GM23248 (cell line): ENCODE measurements around the gene CAMTA1. TPM values are rescaled to one million over a fixed set of nuclear protein-coding genes. Genes with fewer than 3 reads are reported as not detected.

Experiments
- DNase-seq: peaks from one replicate; pipeline ENCODE4 v3.0.0-alpha.2; 2015
- H2AFZ ChIP-seq: fragments of 200-600 bp; sonication (generic); 2 replicates; pipeline ENCODE4 v1.6.1; 2016; ENCODE audit warnings: antibody characterized with exemption
- H3F3A ChIP-seq: fragments of 200-600 bp; sonication (generic); 2 replicates; pipeline ENCODE4 v1.6.1; 2016; ENCODE audit warnings: mild to moderate bottlenecking, antibody characterized with exemption, mixed run types; ENCODE audit not compliant: insufficient read depth
- H3K27ac ChIP-seq: fragments of 200-600 bp; sonication (generic); 2 replicates; pipeline ENCODE4 v1.5.1; 2016; ENCODE audit warnings: mild to moderate bottlenecking
- H3K27me3 ChIP-seq: fragments of 200-600 bp; sonication (generic); replicated peaks from 2 replicates; pipeline ENCODE4 v1.6.1; 2016; ENCODE audit warnings: mild to moderate bottlenecking; ENCODE audit not compliant: insufficient read depth
- H3K36me3 ChIP-seq: fragments of 200-600 bp; sonication (generic); 2 replicates; pipeline ENCODE4 v1.6.1; 2016; ENCODE audit warnings: low read depth, mild to moderate bottlenecking
- H3K4me1 ChIP-seq: fragments of 200-600 bp; sonication (generic); 2 replicates; pipeline ENCODE4 v1.6.1; 2016; ENCODE audit warnings: mild to moderate bottlenecking; ENCODE audit not compliant: insufficient read depth
- H3K4me2 ChIP-seq: fragments of 200-600 bp; sonication (generic); one replicate; pipeline ENCODE4 v1.6.1; 2016; ENCODE audit warnings: mild to moderate bottlenecking; ENCODE audit not compliant: unreplicated experiment
- H3K4me3 ChIP-seq: fragments of 200-600 bp; sonication (generic); 2 replicates; pipeline ENCODE4 v1.5.1; 2016; ENCODE audit warnings: mild to moderate bottlenecking
- H3K79me2 ChIP-seq: fragments of 200-600 bp; sonication (generic); 2 replicates; pipeline ENCODE4 v1.6.1; 2016; ENCODE audit warnings: mild to moderate bottlenecking; ENCODE audit not compliant: insufficient read depth
- H3K9ac ChIP-seq: fragments of 200-600 bp; sonication (generic); 2 replicates; pipeline ENCODE4 v1.6.1; 2016; ENCODE audit warnings: mild to moderate bottlenecking
- H3K9me2 ChIP-seq: fragments of 200-600 bp; sonication (generic); 2 replicates; pipeline ENCODE4 v1.6.1; 2016; ENCODE audit warnings: mixed run types, mild to moderate bottlenecking, moderate library complexity; ENCODE audit not compliant: insufficient read depth
- H3K9me3 ChIP-seq: fragments of 200-600 bp; sonication (generic); one replicate; pipeline ENCODE4 v1.6.1; 2017; ENCODE audit warnings: low read depth
- H4K20me1 ChIP-seq: fragments of 200-600 bp; sonication (generic); 2 replicates; pipeline ENCODE4 v1.6.0; 2016; ENCODE audit not compliant: insufficient read depth
- EZH2 ChIP-seq: fragments of 200-600 bp; sonication (generic); IDR thresholded peaks from 2 replicates; pipeline ENCODE4 v1.6.1; 2018; ENCODE audit warnings: antibody characterized with exemption, mild to moderate bottlenecking; ENCODE audit not compliant: insufficient read depth, poor library complexity, severe bottlenecking
- EZH2phosphoT487 ChIP-seq: fragments of 200-600 bp; sonication (generic); IDR thresholded peaks from 2 replicates; pipeline ENCODE4 v1.6.1; 2018; ENCODE audit warnings: antibody characterized with exemption, moderate library complexity, mild to moderate bottlenecking, low read depth; ENCODE audit not compliant: insufficient read depth
- WGBS, 2 experiments: methylation state at CpG; one replicate each; pipeline ENCODE4 v1.1.6; 2015 to 2017; ENCODE audit warnings: low lambda C conversion rate in 2 of 2, low coverage in 1 of 2; ENCODE audit errors: missing lambda C conversion rate in 2 of 2; 5-methylcytosine and 5-hydroxymethylcytosine counted together
- in situ Hi-C: fragments of 300-500 bp; cut with MboI; formaldehyde crosslinking; loops from 2 replicates; pipeline ENCODE4 v1.15.0; 2020
- polyA plus RNA-seq: library from polyadenylated mRNA; unstranded; fragments of >200 nt; fragmentation: Nextera tagmentation; extraction: Ambion mirVana; gene quantifications from 2 replicates; pipeline ENCODE4 v1.2.1, GENCODE V29; 2016
- total RNA-seq: library from RNA; depleted of rRNA; stranded (reverse); fragments of >200 nt; shearing (Covaris generic); gene quantifications from 2 replicates; pipeline ENCODE4 v1.2.3, GENCODE V29; 2014

The CAMTA1 gene
- total and polyA plus RNA-seq, 2 experiments from 2014 or later: 50.1 to 165 TPM

- Histone ChIP-seq H3K4me3 (no peak overlapping the region), H3K9me2 (no peaks in the 10 kb centered on the region), H3K4me2 (no peak overlapping the region), H3K9ac (no peak overlapping the region), H2AFZ (no peak overlapping the region), H4K20me1 (no peaks in the 10 kb centered on the region), H3F3A (no peaks in the 10 kb centered on the region), H3K4me1 (no peaks in the 10 kb centered on the region), H3K27me3 (peaks cover 30% of the 10 kb centered on the region), H3K9me3 (no peaks in the 10 kb centered on the region), H3K36me3 (no peaks in the 10 kb centered on the region), H3K79me2 (no peaks in the 10 kb centered on the region), H3K27ac (no peak overlapping the region)
- in situ Hi-C loops: no loop called here
- TF ChIP-seq EZH2 (no peak), EZH2phosphoT487 (no peak)
- no peak for DNase-seq
- 46 to 47% methylated on average over 17 of the region's 17 CpGs for WGBS, 2 experiments
Observed at GRCh38 chr1:6985549-6986276, 200.5 kb downstream of the CAMTA1 start.

GRCh38 chr1:6986281-6986680 lies 201.0 kb downstream of the CAMTA1 start:
- peaks cover 30% of the 10 kb centered on the region; the same call in 1 of the 2 replicates for H3K27me3 ChIP-seq
- 54 to 59% methylated on average over 8 of the region's 8 CpGs for WGBS, 2 experiments
- no peak overlapping the region for H2AFZ ChIP-seq
- no peaks in the 10 kb centered on the region for H3K9me2 ChIP-seq
- no peak overlapping the region for H3K27ac ChIP-seq
- H3K4me1 ChIP-seq: peaks cover 4% of the 10 kb centered on the region; the same call in 1 of the 2 replicates
- no peaks in the 10 kb centered on the region for H3K9me3 ChIP-seq
- TF ChIP-seq EZH2phosphoT487 (no peak), EZH2 (no peak)
- no peak overlapping the region for H3K4me2 ChIP-seq
- 0 out of 2 replicates have a peak, but pooled peaks cover 5% of the 10 kb centered on the region for H3F3A ChIP-seq
- no peaks in the 10 kb centered on the region for H3K36me3 ChIP-seq
- H3K79me2 ChIP-seq: no peaks in the 10 kb centered on the region
- H4K20me1 ChIP-seq: no peaks in the 10 kb centered on the region
- no peak overlapping the region for H3K4me3 ChIP-seq
- H3K9ac ChIP-seq: no peak overlapping the region
- no peak for DNase-seq
- in situ Hi-C loops: no loop called here

DNA sequence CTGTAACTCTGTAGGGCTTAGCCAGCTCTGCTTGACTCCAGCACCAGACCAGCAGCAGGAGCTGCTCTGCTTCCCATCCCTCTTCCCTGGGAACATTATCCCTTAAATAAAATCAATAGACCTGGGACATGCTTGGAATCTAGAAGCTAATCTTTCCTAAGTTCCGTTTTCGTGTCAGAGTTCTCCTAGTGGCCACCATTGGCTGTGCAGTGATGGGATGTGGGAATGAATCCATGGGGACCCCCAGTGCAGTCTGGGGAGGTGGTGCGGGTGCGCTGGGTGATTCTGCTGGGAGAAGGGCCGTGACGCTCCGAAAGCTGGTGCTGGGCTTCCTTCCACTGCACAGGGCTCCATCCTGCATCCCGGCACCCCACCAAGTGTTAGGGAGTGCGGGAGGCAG lies 202.7 kb downstream of the CAMTA1 start:
- Histone ChIP-seq H3K4me3 (no peak overlapping the region), H3K4me2 (no peak overlapping the region), H4K20me1 (no peaks in the 10 kb centered on the region), H3F3A (0 out of 2 replicates have a peak, but pooled peaks cover 6% of the 10 kb centered on the region), H3K36me3 (no peaks in the 10 kb centered on the region), H3K27ac (no peak overlapping the region), H3K9me2 (no peaks in the 10 kb centered on the region), H3K27me3 (peaks cover 38% of the 10 kb centered on the region; the same call in 1 of the 2 replicates), H2AFZ (no peak overlapping the region), H3K79me2 (no peaks in the 10 kb centered on the region), H3K4me1 (peaks cover 6% of the 10 kb centered on the region; the same call in 1 of the 2 replicates), H3K9me3 (no peaks in the 10 kb centered on the region), H3K9ac (no peak overlapping the region)
- 82 to 93% methylated on average over 4 to 9 of the region's 9 CpGs for WGBS, 2 experiments
- in situ Hi-C loops: no loop called here
- TF ChIP-seq EZH2 (no peak), EZH2phosphoT487 (no peak)
- no peak for DNase-seq

DNA sequence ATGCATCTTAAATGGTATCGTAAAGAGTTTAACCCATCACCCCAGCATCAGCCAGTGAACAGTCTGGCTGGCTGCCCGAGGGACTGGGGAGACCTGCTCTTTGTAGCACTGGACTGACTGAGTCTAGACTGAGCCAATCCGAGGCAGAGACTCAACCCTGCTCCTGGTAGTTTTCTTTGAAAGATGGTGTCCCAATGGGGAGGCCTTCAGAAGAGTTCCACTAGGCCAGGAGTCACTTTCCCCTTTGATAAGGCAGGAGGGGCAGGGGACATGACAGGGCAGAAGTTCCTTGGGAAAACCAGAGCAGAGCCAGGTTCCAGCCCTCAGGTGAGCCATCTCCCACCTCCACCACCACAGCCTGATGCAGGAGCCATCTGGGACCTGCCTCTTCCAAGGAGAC lies 203.5 kb downstream of the CAMTA1 start:
- H2AFZ ChIP-seq: no peak overlapping the region
- H3K9me2 ChIP-seq: no peaks in the 10 kb centered on the region
- 0 out of 2 replicates have a peak, but pooled peaks cover 6% of the 10 kb centered on the region for H3F3A ChIP-seq
- in situ Hi-C loops: no loop called here
- TF ChIP-seq EZH2 (no peak), EZH2phosphoT487 (no peak)
- H3K79me2 ChIP-seq: no peaks in the 10 kb centered on the region
- H3K9me3 ChIP-seq: no peaks in the 10 kb centered on the region
- peaks cover 6% of the 10 kb centered on the region; the same call in 1 of the 2 replicates for H3K4me1 ChIP-seq
- H3K27me3 ChIP-seq: peaks cover 45% of the 10 kb centered on the region; the same call in 1 of the 2 replicates
- no peak overlapping the region for H3K4me3 ChIP-seq
- H3K4me2 ChIP-seq: no peak overlapping the region
- no peak overlapping the region for H3K9ac ChIP-seq
- WGBS, 2 experiments: 59 to 65% methylated on average over 3 of the region's 3 CpGs
- H3K27ac ChIP-seq: no peak overlapping the region
- DNase-seq: no peak
- H3K36me3 ChIP-seq: no peaks in the 10 kb centered on the region
- no peaks in the 10 kb centered on the region for H4K20me1 ChIP-seq
